ENCODE data around the gene OTOP2. TPM values are rescaled to one million over a fixed set of nuclear protein-coding genes. Genes with fewer than 3 reads are reported as not detected.

Gene OTOP2
- total and polyA plus RNA-seq, 9 of the 15 experiments (the other 6 are each of a cell fraction or from before 2014, with no cell fraction given), result 0.04 to 0.36 (median 0.14) TPM; not detected in 1

DNA sequence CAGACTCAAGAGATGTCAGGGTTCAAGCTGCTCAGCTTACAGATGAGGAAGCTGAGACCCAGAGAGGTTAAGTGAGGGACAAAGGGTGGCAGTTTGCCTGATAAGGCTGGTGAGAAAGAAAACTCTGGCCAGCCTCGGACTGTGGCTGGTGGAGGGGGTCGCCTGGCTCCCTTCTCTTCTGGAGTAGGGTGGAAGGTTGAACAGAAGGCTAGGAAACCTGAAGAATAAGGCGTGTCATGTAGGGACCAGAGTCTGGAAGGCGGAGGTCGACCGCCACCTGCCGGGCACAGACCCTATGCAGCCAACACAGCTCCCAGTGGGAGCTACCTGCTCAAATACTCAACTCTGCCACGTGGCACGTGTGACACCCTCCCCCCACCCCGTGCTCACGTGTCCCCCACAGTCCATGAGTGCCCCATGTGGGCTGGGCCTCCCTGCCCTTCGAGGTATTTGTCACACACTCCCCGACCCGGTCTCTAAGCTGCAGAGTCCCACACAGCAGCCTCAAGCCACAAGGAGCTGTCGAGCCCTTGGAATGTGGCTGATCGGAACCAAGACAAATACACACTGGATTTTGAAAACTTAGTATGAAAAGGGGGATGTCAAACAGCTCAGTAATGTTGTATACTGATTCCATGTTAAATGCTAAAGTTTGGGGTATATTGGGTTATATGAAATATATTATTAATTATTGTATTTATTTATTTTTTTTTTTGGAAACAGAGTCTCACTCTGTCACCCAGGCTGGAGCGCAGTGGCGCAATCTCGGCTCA is 36.7 kb downstream of the OTOP2 start (continued):
- TF ChIP-seq, protein P1, sequence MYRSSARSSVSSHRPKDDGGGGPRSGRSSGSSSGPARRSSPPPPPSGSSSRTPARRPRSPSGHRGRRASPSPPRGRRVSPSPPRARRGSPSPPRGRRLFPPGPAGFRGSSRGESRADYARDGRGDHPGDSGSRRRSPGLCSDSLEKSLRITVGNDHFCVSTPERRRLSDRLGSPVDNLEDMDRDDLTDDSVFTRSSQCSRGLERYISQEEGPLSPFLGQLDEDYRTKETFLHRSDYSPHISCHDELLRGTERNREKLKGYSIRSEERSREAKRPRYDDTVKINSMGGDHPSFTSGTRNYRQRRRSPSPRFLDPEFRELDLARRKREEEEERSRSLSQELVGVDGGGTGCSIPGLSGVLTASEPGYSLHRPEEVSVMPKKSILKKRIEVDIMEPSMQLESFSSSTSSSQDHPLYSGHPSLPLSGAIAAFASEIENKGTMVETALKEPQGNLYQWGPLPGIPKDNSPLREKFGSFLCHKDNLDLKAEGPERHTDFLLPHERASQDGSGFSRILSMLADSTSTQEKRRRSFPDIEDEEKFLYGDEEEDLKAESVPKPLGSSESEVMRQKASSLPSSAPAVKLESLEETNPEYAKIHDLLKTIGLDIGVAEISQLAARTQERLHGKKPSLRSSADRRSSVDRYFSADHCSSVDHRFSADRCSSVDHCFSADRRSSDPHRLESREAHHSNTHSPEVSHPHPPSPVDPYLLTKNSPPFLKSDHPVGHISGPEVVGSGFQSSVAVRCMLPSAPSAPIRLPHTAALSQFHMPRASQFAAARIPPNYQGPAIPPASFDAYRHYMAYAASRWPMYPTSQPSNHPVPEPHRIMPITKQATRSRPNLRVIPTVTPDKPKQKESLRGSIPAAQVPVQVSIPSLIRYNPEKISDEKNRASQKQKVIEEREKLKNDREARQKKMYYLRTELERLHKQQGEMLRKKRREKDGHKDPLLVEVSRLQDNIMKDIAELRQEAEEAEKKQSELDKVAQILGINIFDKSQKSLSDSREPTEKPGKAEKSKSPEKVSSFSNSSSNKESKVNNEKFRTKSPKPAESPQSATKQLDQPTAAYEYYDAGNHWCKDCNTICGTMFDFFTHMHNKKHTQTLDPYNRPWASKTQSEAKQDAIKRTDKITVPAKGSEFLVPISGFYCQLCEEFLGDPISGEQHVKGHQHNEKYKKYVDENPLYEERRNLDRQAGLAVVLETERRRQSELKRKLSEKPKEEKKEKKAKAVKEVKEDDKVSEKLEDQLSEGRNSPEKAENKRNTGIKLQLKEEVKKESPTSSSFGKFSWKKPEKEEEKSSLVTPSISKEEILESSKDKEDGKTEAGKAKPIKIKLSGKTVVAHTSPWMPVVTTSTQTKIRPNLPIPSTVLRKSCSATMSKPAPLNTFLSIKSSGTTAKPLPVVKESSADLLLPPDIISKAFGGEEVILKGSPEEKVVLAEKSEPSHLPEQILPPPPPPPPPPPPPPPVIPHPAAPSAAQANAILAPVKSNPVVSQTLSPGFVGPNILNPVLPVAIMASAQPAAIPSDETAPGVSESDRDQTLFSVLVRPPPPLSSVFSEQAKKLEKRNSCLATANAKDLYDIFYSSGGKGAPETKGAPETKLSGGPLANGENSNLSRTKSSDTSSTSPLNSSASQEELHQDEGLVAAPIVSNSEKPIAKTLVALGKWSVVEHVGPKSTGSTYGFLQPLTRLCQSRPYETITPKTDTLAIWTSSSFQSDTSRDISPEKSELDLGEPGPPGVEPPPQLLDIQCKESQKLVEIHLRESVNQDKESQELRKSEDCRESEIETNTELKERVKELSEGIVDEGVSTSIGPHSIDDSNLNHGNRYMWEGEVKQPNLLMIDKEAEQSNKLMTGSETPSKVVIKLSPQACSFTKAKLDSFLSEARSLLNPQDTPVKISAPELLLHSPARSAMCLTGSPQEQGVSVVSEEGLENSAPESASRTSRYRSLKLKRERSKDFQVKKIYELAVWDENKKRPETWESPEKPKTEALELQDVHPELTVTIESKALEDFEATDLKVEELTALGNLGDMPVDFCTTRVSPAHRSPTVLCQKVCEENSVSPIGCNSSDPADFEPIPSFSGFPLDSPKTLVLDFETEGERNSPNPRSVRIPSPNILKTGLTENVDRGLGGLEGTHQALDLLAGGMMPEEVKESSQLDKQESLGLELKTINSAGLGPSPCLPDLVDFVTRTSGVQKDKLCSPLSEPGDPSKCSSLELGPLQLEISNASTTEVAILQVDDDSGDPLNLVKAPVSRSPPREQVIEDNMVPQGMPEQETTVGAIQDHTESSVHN (IDR thresholded peaks at IDR 0.05; ENCODE audit: borderline replicate concordance in 1 of 2, low read depth in 1 of 2), result peak in 1 of 2 experiments; percentile 86; a peak in 2 of 4 replicates
- TF ChIP-seq POLR2B (IDR thresholded peaks at IDR 0.05; ENCODE audit: low read depth, partially characterized antibody) (no peak), RFX7 (CRISPR knock-in tag; IDR thresholded peaks at IDR 0.05) (no peak), EWSR1 (IDR thresholded peaks at IDR 0.05; ENCODE audit: borderline replicate concordance, low read depth, partially characterized antibody) (no peak), NR1H2 (CRISPR knock-in tag; IDR thresholded peaks at IDR 0.05) (no peak), ZBTB5 (IDR thresholded peaks at IDR 0.05) (no peak), GABPB1 (CRISPR knock-in tag; IDR thresholded peaks at IDR 0.05) (peak; percentile 77), TCF7 (IDR thresholded peaks at IDR 0.05; ENCODE audit: borderline replicate concordance) (no peak), ZNF239 (CRISPR knock-in tag; IDR thresholded peaks at IDR 0.05) (no peak), E2F3 (CRISPR knock-in tag; IDR thresholded peaks at IDR 0.05) (no peak), SREBF2 (CRISPR knock-in tag; IDR thresholded peaks at IDR 0.05) (no peak), CEBPB (tag; IDR thresholded peaks at IDR 0.05) (no peak), TAF15 (IDR thresholded peaks at IDR 0.05; ENCODE audit: low read depth, low read length) (no peak)
- TF ChIP-seq, protein P2, sequence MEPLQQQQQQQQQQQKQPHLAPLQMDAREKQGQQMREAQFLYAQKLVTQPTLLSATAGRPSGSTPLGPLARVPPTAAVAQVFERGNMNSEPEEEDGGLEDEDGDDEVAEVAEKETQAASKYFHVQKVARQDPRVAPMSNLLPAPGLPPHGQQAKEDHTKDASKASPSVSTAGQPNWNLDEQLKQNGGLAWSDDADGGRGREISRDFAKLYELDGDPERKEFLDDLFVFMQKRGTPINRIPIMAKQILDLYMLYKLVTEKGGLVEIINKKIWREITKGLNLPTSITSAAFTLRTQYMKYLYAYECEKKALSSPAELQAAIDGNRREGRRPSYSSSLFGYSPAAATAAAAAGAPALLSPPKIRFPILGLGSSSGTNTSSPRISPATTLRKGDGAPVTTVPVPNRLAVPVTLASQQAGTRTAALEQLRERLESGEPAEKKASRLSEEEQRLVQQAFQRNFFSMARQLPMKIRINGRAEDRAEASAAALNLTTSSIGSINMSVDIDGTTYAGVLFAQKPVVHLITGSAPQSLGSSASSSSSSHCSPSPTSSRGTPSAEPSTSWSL (CRISPR knock-in tag; IDR thresholded peaks at IDR 0.05; ENCODE audit: borderline replicate concordance), result no peak
